Central memory CD4-positive, alpha-beta T cell (primary cell): Measurements from ENCODE around the gene BORCS6.
A peak's percentile ranks its signal among the peaks of the same experiment; 100 is the strongest.

Source experiments
- DNase-seq: peaks from one replicate; pipeline ENCODE4 v3.0.0; 2022

The BORCS6 gene

GRCh38 chr17:8210761-8211458, 20.9 kb upstream of the BORCS6 start:
- no peak for DNase-seq

GRCh38 chr17:8209907-8210760, 20.2 kb upstream of the BORCS6 start, which contains the start of gene AURKB:
Gene AURKB, minus strand, starts transcription at chr17:8210575. Its CDS starts 351 bp downstream, at chr17:8210224.
- peak; percentile 90 for DNase-seq

GRCh38 chr17:8206536-8206935, 16.6 kb upstream of the BORCS6 start:
- DNase-seq = no peak

GRCh38 chr17:8204761-8205555, 15.0 kb upstream of the BORCS6 start:
- DNase-seq = no peak

GRCh38 chr17:8192070-8192815, 2.3 kb upstream of the BORCS6 start:
- DNase-seq = peak; percentile 73

GRCh38 chr17:8190506-8190905, 526 bp upstream of the BORCS6 start:
- DNase-seq = no peak

GRCh38 chr17:8189041-8189710, 804 bp downstream of the BORCS6 start:
- peak; percentile 30 for DNase-seq

GRCh38 chr17:8188263-8188839, 1.6 kb downstream of the BORCS6 start:
- DNase-seq = no peak

GRCh38 chr17:8187517-8188262, 2.3 kb downstream of the BORCS6 start:
- peak; percentile 91 for DNase-seq

- peak; percentile 88 for DNase-seq
Measured at GRCh38 chr17:8186787-8187516, 3.0 kb downstream of the BORCS6 start.

GRCh38 chr17:8186446-8186786, 3.6 kb downstream of the BORCS6 start:
- no peak for DNase-seq

- DNase-seq = peak; percentile 82
Measured at GRCh38 chr17:8185582-8186445, 4.2 kb downstream of the BORCS6 start.

GRCh38 chr17:8176998-8177731, 12.8 kb downstream of the BORCS6 start:
- no peak for DNase-seq

- peak; percentile 86 for DNase-seq
Measured at GRCh38 chr17:8176197-8176940, 13.6 kb downstream of the BORCS6 start, which contains the start of gene TMEM107. Gene TMEM107, minus strand, starts transcription at chr17:8176380. Its CDS starts 94 bp downstream, at chr17:8176286.

GRCh38 chr17:8175795-8176196, 14.2 kb downstream of the BORCS6 start:
- peak; percentile 6 for DNase-seq

- no peak for DNase-seq
Measured at GRCh38 chr17:8173871-8174322, 16.1 kb downstream of the BORCS6 start.
